HEK293 (cell line): ENCODE data around the gene HRC.

Source experiments
- HOXD13 ChIP-seq: sonication (generic); formaldehyde crosslinking; IDR thresholded peaks from 2 replicates; pipeline ENCODE4 v1.8.0; 2022; ENCODE audit warnings: missing genetic modification reagents, borderline replicate concordance
- OVOL3 ChIP-seq: fragments of 450-650 bp; formaldehyde crosslinking; IDR thresholded peaks from 2 replicates; pipeline ENCODE4 v1.5.1; 2016; ENCODE audit warnings: missing biosample characterization, missing genetic modification characterization
- TCF7L2 ChIP-seq: IDR thresholded peaks from 2 replicates; pipeline ENCODE4 v1.6.1; 2011; ENCODE audit warnings: low read depth, mild to moderate bottlenecking, inconsistent platforms, low read length, moderate library complexity, borderline replicate concordance
- YY1 ChIP-seq: fragments of 450-650 bp; formaldehyde crosslinking; IDR thresholded peaks from 2 replicates; pipeline ENCODE4 v1.5.1; 2018; ENCODE audit warnings: missing biosample characterization, missing genetic modification characterization
- ZBTB21 ChIP-seq: fragments of 450-650 bp; formaldehyde crosslinking; IDR thresholded peaks from 2 replicates; pipeline ENCODE4 v1.5.1; 2017; ENCODE audit warnings: missing biosample characterization, missing genetic modification characterization
- ZFP41 ChIP-seq: fragments of 450-650 bp; formaldehyde crosslinking; IDR thresholded peaks from 2 replicates; pipeline ENCODE4 v1.5.1; 2016; ENCODE audit warnings: missing biosample characterization, missing genetic modification characterization, borderline replicate concordance
- ZIC2 ChIP-seq: fragments of 450-650 bp; formaldehyde crosslinking; IDR thresholded peaks from 2 replicates; pipeline ENCODE4 v1.5.1; 2016; ENCODE audit warnings: missing biosample characterization, missing genetic modification characterization
- ZNF138 ChIP-seq: fragments of 450-650 bp; formaldehyde crosslinking; IDR thresholded peaks from 2 replicates; pipeline ENCODE4 v1.5.1; 2016; ENCODE audit warnings: missing biosample characterization, missing genetic modification characterization, borderline replicate concordance
- ZNF140 ChIP-seq: fragments of 450-650 bp; formaldehyde crosslinking; IDR thresholded peaks from 2 replicates; pipeline ENCODE4 v1.5.1; 2016; ENCODE audit warnings: missing biosample characterization, missing genetic modification characterization
- ZNF175 ChIP-seq: fragments of 450-650 bp; formaldehyde crosslinking; IDR thresholded peaks from 2 replicates; pipeline ENCODE4 v1.5.1; 2016; ENCODE audit warnings: missing biosample characterization, missing genetic modification characterization
- ZNF311 ChIP-seq: fragments of 450-650 bp; formaldehyde crosslinking; IDR thresholded peaks from 2 replicates; pipeline ENCODE4 v1.5.1; 2017; ENCODE audit warnings: missing biosample characterization, missing genetic modification characterization, borderline replicate concordance
- ZNF394 ChIP-seq: fragments of 450-650 bp; formaldehyde crosslinking; IDR thresholded peaks from 2 replicates; pipeline ENCODE4 v1.5.1; 2016; ENCODE audit warnings: missing biosample characterization, missing genetic modification characterization, mild to moderate bottlenecking, moderate library complexity, borderline replicate concordance
- ZNF473 ChIP-seq: fragments of 450-650 bp; formaldehyde crosslinking; IDR thresholded peaks from 2 replicates; pipeline ENCODE4 v1.5.1; 2017; ENCODE audit warnings: missing biosample characterization, missing genetic modification characterization
- ZNF510 ChIP-seq: fragments of 450-650 bp; formaldehyde crosslinking; IDR thresholded peaks from 2 replicates; pipeline ENCODE4 v1.5.1; 2018; ENCODE audit warnings: mild to moderate bottlenecking, missing genetic modification characterization, missing biosample characterization; ENCODE audit not compliant: insufficient replicate concordance
- ZNF549 ChIP-seq: fragments of 450-650 bp; IDR thresholded peaks from 2 replicates; pipeline ENCODE4 v1.5.1; 2018; ENCODE audit warnings: missing biosample characterization, missing genetic modification characterization, mild to moderate bottlenecking, inconsistent platforms, moderate library complexity
- ZNF596 ChIP-seq: fragments of 450-650 bp; IDR thresholded peaks from 2 replicates; pipeline ENCODE4 v1.5.0; 2018; ENCODE audit warnings: missing biosample characterization, mild to moderate bottlenecking, missing genetic modification characterization, moderate library complexity
- ZNF664 ChIP-seq: fragments of 450-650 bp; formaldehyde crosslinking; IDR thresholded peaks from 2 replicates; pipeline ENCODE4 v1.5.1; 2016; ENCODE audit warnings: missing biosample characterization, missing genetic modification characterization
- ZNF76 ChIP-seq: fragments of 450-650 bp; formaldehyde crosslinking; IDR thresholded peaks from 2 replicates; pipeline ENCODE4; 2016; ENCODE audit warnings: low read depth, missing biosample characterization, missing genetic modification characterization, borderline replicate concordance
- ZNF768 ChIP-seq: fragments of 450-650 bp; formaldehyde crosslinking; IDR thresholded peaks from 2 replicates; pipeline ENCODE4 v1.5.1; 2018; ENCODE audit warnings: missing biosample characterization, mild to moderate bottlenecking, missing genetic modification characterization
- ZNF776 ChIP-seq: fragments of 450-650 bp; formaldehyde crosslinking; IDR thresholded peaks from 2 replicates; pipeline ENCODE4 v1.5.0; 2017; ENCODE audit warnings: missing biosample characterization, missing genetic modification characterization, borderline replicate concordance
- ZSCAN30 ChIP-seq: fragments of 450-650 bp; IDR thresholded peaks from 2 replicates; pipeline ENCODE4 v1.5.1; 2018; ENCODE audit warnings: missing biosample characterization, mild to moderate bottlenecking, missing genetic modification characterization, moderate library complexity
- TF ChIP-seq, protein P1 (sequence below): fragments of 450-650 bp; formaldehyde crosslinking; IDR thresholded peaks from 2 replicates; pipeline ENCODE4 v1.5.1; 2016; ENCODE audit warnings: missing biosample characterization, missing genetic modification characterization, borderline replicate concordance
- TF ChIP-seq, protein P2 (sequence below): fragments of 450-650 bp; formaldehyde crosslinking; IDR thresholded peaks from 2 replicates; pipeline ENCODE4 v1.5.1; 2017; ENCODE audit warnings: missing biosample characterization, missing genetic modification characterization
- TF ChIP-seq, protein P3 (sequence below): fragments of 450-650 bp; formaldehyde crosslinking; IDR thresholded peaks from 2 replicates; pipeline ENCODE4; 2016; ENCODE audit warnings: missing biosample characterization, missing genetic modification characterization
- TF ChIP-seq, protein P4 (sequence below): fragments of 450-650 bp; formaldehyde crosslinking; IDR thresholded peaks from 2 replicates; pipeline ENCODE4 v1.5.1; 2016; ENCODE audit warnings: missing biosample characterization, missing genetic modification characterization
- TF ChIP-seq, protein P5 (sequence below): fragments of 450-650 bp; formaldehyde crosslinking; IDR thresholded peaks from 2 replicates; pipeline ENCODE4 v1.5.1; 2017; ENCODE audit warnings: missing biosample characterization, missing genetic modification characterization

HRC gene

DNA sequence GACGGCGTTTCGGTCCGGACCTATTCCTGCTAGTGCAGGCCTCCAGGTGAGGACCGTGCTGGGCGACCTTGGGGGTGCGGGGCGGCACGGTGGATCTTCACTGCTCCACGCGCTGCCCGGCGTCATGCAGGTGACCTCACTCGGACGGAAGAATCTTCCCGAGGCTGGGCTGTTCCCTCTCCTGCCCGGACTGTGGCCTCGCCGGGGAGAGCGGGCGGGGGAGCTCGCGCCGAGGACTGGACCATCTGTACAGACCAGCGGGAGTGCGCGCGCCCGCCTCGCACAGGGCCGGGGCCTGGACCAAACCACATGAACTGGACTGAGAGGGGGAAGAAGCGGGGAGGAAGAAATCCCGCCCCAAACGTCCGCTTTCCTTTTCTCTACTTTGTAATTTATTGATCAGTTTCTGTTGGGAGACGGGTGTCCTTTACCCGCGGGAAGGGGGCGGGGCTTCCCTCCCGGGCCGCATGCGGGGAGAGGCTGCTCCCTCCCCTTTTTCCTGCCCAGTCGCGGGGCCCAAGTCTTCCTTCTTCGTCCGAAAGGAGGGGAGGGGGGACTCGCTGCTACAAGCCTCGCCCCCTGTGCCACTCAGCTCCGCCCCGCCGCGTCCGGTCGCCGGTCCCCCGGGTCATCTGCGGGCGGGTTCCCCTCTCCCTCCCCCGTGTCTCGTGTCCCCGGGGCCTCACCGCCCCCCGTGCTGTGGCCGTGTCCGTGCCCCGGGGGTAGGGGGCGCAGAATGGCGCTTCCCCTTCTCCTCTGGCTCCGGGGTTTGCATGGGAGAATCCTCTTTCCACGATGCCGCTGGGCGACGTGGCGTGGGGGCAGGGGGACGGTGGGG is 4.9 kb downstream of the HRC start (continued):
- TF ChIP-seq TCF7L2 (0 out of 2 replicates have a peak, but pooled peaks have one; percentile 11), ZNF549 (tag by site-specific recombination) (no peak), ZNF768 (tag by site-specific recombination) (no peak), ZNF510 (tag by site-specific recombination) (no peak), ZNF140 (tag by site-specific recombination) (no peak), ZNF76 (no peak), HOXD13 (no peak), ZNF311 (tag by site-specific recombination) (no peak), ZNF473 (tag by site-specific recombination) (no peak), ZNF138 (no peak), ZNF596 (tag by site-specific recombination) (no peak), YY1 (no peak), ZIC2 (tag by site-specific recombination) (peak; percentile 59), ZNF664 (0 out of 2 replicates have a peak, but pooled peaks have one; percentile 2), ZBTB21 (tag by site-specific recombination) (no peak; the same call in 1 of the 2 replicates), OVOL3 (tag by site-specific recombination) (no peak), ZNF175 (tag by site-specific recombination) (no peak), ZSCAN30 (tag by site-specific recombination) (peak; percentile 71; the same call in 1 of the 2 replicates), ZFP41 (tag by site-specific recombination) (no peak), ZNF394 (peak; percentile 55; the same call in 1 of the 2 replicates), ZNF776 (tag by site-specific recombination) (no peak)
- TF ChIP-seq, protein P1, sequence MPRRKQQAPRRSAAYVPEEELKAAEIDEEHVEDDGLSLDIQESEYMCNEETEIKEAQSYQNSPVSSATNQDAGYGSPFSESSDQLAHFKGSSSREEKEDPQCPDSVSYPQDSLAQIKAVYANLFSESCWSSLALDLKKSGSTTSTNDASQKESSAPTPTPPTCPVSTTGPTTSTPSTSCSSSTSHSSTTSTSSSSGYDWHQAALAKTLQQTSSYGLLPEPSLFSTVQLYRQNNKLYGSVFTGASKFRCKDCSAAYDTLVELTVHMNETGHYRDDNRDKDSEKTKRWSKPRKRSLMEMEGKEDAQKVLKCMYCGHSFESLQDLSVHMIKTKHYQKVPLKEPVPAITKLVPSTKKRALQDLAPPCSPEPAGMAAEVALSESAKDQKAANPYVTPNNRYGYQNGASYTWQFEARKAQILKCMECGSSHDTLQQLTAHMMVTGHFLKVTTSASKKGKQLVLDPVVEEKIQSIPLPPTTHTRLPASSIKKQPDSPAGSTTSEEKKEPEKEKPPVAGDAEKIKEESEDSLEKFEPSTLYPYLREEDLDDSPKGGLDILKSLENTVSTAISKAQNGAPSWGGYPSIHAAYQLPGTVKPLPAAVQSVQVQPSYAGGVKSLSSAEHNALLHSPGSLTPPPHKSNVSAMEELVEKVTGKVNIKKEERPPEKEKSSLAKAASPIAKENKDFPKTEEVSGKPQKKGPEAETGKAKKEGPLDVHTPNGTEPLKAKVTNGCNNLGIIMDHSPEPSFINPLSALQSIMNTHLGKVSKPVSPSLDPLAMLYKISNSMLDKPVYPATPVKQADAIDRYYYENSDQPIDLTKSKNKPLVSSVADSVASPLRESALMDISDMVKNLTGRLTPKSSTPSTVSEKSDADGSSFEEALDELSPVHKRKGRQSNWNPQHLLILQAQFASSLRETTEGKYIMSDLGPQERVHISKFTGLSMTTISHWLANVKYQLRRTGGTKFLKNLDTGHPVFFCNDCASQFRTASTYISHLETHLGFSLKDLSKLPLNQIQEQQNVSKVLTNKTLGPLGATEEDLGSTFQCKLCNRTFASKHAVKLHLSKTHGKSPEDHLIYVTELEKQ (tag by site-specific recombination) = no peak
- TF ChIP-seq, protein P2, sequence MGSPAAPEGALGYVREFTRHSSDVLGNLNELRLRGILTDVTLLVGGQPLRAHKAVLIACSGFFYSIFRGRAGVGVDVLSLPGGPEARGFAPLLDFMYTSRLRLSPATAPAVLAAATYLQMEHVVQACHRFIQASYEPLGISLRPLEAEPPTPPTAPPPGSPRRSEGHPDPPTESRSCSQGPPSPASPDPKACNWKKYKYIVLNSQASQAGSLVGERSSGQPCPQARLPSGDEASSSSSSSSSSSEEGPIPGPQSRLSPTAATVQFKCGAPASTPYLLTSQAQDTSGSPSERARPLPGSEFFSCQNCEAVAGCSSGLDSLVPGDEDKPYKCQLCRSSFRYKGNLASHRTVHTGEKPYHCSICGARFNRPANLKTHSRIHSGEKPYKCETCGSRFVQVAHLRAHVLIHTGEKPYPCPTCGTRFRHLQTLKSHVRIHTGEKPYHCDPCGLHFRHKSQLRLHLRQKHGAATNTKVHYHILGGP (tag by site-specific recombination) = no peak
- TF ChIP-seq, protein P3, sequence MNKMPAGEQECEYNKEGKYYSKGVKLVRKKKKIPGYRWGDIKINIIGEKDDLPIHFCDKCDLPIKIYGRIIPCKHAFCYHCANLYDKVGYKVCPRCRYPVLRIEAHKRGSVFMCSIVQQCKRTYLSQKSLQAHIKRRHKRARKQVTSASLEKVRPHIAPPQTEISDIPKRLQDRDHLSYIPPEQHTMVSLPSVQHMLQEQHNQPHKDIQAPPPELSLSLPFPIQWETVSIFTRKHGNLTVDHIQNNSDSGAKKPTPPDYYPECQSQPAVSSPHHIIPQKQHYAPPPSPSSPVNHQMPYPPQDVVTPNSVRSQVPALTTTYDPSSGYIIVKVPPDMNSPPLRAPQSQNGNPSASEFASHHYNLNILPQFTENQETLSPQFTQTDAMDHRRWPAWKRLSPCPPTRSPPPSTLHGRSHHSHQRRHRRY (tag by site-specific recombination) = no peak
- TF ChIP-seq, protein P4, sequence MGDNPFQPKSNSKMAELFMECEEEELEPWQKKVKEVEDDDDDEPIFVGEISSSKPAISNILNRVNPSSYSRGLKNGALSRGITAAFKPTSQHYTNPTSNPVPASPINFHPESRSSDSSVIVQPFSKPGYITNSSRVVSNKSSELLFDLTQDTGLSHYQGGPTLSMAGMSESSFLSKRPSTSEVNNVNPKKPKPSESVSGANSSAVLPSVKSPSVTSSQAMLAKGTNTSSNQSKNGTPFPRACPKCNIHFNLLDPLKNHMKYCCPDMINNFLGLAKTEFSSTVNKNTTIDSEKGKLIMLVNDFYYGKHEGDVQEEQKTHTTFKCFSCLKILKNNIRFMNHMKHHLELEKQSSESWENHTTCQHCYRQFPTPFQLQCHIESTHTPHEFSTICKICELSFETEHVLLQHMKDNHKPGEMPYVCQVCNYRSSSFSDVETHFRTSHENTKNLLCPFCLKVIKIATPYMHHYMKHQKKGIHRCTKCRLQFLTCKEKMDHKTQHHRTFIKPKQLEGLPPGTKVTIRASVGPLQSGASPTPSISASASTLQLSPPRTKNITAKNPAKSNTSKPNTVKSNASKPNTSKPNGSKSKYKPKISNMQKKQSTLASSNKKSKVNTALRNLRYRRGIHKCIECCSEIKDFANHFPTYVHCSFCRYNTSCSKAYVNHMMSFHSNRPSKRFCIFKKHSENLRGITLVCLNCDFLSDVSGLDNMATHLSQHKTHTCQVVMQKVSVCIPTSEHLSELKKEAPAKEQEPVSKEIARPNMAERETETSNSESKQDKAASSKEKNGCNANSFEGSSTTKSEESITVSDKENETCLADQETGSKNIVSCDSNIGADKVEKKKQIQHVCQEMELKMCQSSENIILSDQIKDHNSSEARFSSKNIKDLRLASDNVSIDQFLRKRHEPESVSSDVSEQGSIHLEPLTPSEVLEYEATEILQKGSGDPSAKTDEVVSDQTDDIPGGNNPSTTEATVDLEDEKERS (tag by site-specific recombination) = no peak
- TF ChIP-seq, protein P5, sequence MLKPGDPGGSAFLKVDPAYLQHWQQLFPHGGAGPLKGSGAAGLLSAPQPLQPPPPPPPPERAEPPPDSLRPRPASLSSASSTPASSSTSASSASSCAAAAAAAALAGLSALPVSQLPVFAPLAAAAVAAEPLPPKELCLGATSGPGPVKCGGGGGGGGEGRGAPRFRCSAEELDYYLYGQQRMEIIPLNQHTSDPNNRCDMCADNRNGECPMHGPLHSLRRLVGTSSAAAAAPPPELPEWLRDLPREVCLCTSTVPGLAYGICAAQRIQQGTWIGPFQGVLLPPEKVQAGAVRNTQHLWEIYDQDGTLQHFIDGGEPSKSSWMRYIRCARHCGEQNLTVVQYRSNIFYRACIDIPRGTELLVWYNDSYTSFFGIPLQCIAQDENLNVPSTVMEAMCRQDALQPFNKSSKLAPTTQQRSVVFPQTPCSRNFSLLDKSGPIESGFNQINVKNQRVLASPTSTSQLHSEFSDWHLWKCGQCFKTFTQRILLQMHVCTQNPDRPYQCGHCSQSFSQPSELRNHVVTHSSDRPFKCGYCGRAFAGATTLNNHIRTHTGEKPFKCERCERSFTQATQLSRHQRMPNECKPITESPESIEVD (tag by site-specific recombination) = no peak
